ENCODE results near the gene FTSJ1. TPM values are rescaled to one million over a fixed set of nuclear protein-coding genes. Genes with fewer than 3 reads are reported as not detected.

FTSJ1 gene
- total and polyA plus RNA-seq, 2 of the 8 experiments (the other 6 are each of a cell fraction or from before 2014, with no cell fraction given), result 62.4 to 80.4 TPM

- CTCF ChIA-PET (ENCODE audit: partially characterized antibody), result interaction anchor here (2.0 kb wide), 1 partner anchor 21 kb away, joined by 9 read pairs; no protein-coding TSS in a partner anchor
- Histone ChIP-seq H2AFZ (ENCODE audit: low read length) (no peak overlapping the region), H2BK12ac (ENCODE audit: low read depth, low read length) (peak overlapping the region; percentile 43; the same call in 1 of the 2 replicates), H3K36me3 (ENCODE audit: control insufficient read depth in 2 of 4, insufficient read depth in 4 of 4, low read length in 3 of 4) (no peaks in the 10 kb centered on the region), H4K8ac (ENCODE audit: extremely low read depth, insufficient read depth, low read length) (no peak overlapping the region), H4K20me1 (replicated peaks in 1 of 2; ENCODE audit: control insufficient read depth in 1 of 2, insufficient read depth in 2 of 2, low read length in 2 of 2) (peaks cover 0 to 6% of the 10 kb centered on the region in 2 experiments), H3K27me3 (replicated peaks in 1 of 4; ENCODE audit: control insufficient read depth in 3 of 4, extremely low read depth in 1 of 4, insufficient read depth in 3 of 4, low read length in 3 of 4) (no peaks in the 10 kb centered on the region), H3K79me2 (ENCODE audit: control insufficient read depth in 1 of 2, insufficient read depth in 2 of 2, low read length in 2 of 2) (peaks cover 0 to 24% of the 10 kb centered on the region in 2 experiments; a peak in 2 of 4 replicates), H3K18ac (ENCODE audit: extremely low read depth, low read length) (no peak overlapping the region), H2BK20ac (ENCODE audit: low read length) (no peak overlapping the region), H3K56ac (replicated peaks; ENCODE audit: insufficient read length, low read depth, low read length) (no peak overlapping the region), H2BK15ac (ENCODE audit: low read length) (no peak overlapping the region), H2AK5ac (ENCODE audit: low read depth, low read length) (no peak overlapping the region), H3K4ac (replicated peaks; ENCODE audit: insufficient read length, low read depth, low read length) (no peak overlapping the region), H2BK5ac (ENCODE audit: low read depth, low read length) (peak overlapping the region; percentile 44; the same call in 1 of the 2 replicates), H3K9ac (replicated peaks in 1 of 4; ENCODE audit: extremely low read depth in 1 of 4, low read depth in 3 of 4, low read length in 3 of 4) (no peak overlapping the region), H3K27ac (ENCODE audit: low read depth, low read length) (no peak overlapping the region; the same call in 1 of the 2 replicates), H3K4me1 (replicated peaks in 1 of 4; ENCODE audit: control insufficient read depth in 3 of 4, insufficient read depth in 4 of 4, low read length in 3 of 4) (peaks cover 5 to 15% (median 11%) of the 10 kb centered on the region in 4 experiments), H4K91ac (replicated peaks; ENCODE audit: insufficient read length, low read length) (no peak overlapping the region), H2BK120ac (replicated peaks; ENCODE audit: low read depth, low read length) (no peak overlapping the region), H3K4me3 (ENCODE audit: extremely low read depth in 1 of 4, insufficient read depth in 2 of 4, low read depth in 3 of 4, low read length in 4 of 4) (peak overlapping the region in 1 of 4 experiments; percentile 37; a peak in 1 of 8 replicates), H3K79me1 (ENCODE audit: low read depth, low read length) (no peaks in the 10 kb centered on the region), H3K23me2 (ENCODE audit: low read depth, low read length) (peaks cover 3% of the 10 kb centered on the region; the same call in 1 of the 2 replicates), H3K9me3 (ENCODE audit: insufficient read depth in 2 of 2, low read depth in 1 of 2, low read length in 1 of 2) (no peaks in the 10 kb centered on the region), H3K23ac (ENCODE audit: insufficient read length) (no peak overlapping the region), H3K14ac (ENCODE audit: insufficient read length) (no peak overlapping the region), H4K5ac (ENCODE audit: insufficient read length, low read depth, low read length) (no peak overlapping the region), H3K4me2 (ENCODE audit: insufficient read depth in 1 of 2, low read depth in 2 of 2, low read length in 2 of 2) (peak overlapping the region; percentile 9 to 54; a peak in 2 of 4 replicates)
- TF ChIP-seq KDM5A (IDR thresholded peaks at IDR 0.05; ENCODE audit: low read length), result no peak
- WGBS, 2 experiments (ENCODE audit: extremely low coverage in 1 of 2, insufficient coverage in 1 of 2, insufficient read length in 1 of 2, insufficient replicate concordance in 2 of 2, low coverage in 1 of 2, low lambda C conversion rate in 2 of 2, missing lambda C conversion rate in 1 of 2), result 45% methylated on average over 11 of the region's 12 CpGs; no CpG with 5 or more reads in 1 of the 2 experiments
- POLR2A ChIA-PET (ENCODE audit: partially characterized antibody), result interaction anchor here (1.0 to 1.8 kb wide), 3 partner anchors 10 to 35 kb away, joined by 3 to 4 read pairs (median 3); no protein-coding TSS in a partner anchor
- FAIRE-seq, result no peak
- DNase-seq (ENCODE audit: low read depth in 1 of 2, low spot score in 2 of 2), result no peak
Measured at GRCh38 chrX:48472851-48473703, 2.9 kb upstream of the FTSJ1 start.

All from H1 (cell line).